ENCODE results near the gene HPCAL4. TPM values are rescaled to one million over a fixed set of nuclear protein-coding genes. Genes with fewer than 3 reads are reported as not detected.

The HPCAL4 gene
- total RNA-seq, 1 donor: under 0.01 TPM

- no peak for TF ChIP-seq CTCF (IDR thresholded peaks at IDR 0.05; ENCODE audit: insufficient read depth, low read length)
- no peak for DNase-seq (ENCODE audit: low read depth)
- H3K4me3 ChIP-seq (ENCODE audit: low read depth, low read length): no peak overlapping the region
These were observed 38.6 kb upstream of the HPCAL4 start for GRCh38 chr1:39729842-39730241.

DNA sequence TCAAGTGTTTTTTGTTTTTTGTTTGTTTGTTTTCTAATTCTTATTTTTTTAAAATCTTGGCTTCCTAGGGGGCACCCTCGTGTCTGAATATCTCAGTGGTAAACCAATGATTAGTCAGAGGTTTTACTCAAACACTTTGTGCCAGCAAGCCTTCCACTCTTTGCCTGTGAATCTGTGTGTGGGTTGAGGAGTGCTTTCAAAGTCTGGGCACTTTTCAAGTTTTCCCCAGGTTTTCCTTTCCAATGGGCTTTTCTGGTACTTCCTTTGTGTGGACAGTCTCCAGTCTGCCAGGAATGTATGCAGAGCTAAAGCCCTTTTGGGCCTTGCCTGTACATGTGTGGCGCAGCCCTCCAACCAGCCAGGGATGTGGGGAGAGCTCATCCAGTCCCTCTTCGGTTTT, 37.8 kb upstream of the HPCAL4 start:
- no peak for TF ChIP-seq CTCF (IDR thresholded peaks at IDR 0.05; ENCODE audit: insufficient read depth, low read length)
- peak; percentile 13 for DNase-seq (ENCODE audit: low read depth)
- H3K4me3 ChIP-seq (ENCODE audit: low read depth, low read length): no peak overlapping the region

DNA sequence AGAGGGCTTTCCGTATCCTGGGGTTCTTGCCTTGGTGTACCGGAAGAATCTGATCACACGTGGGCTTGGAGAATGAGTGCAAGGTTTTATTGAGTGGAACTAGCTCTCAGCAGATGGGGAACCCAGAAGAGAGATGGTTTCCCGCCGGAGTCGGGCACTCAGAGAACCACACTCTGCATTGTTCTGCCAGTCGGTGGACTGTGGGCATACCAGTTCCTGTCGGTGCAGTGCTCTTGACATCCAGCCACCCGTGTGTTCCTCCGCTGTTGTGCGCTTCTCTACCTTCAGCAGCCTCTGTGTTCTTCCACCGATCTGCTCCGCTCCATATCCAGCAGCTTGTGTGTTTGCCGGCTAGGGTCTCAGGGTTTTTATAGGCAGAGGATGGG, 36.7 kb upstream of the HPCAL4 start:
- TF ChIP-seq CTCF (IDR thresholded peaks at IDR 0.05; ENCODE audit: insufficient read depth, low read length): no peak
- no peak for DNase-seq (ENCODE audit: low read depth)
- H3K4me3 ChIP-seq (ENCODE audit: low read depth, low read length): no peak overlapping the region

DNA sequence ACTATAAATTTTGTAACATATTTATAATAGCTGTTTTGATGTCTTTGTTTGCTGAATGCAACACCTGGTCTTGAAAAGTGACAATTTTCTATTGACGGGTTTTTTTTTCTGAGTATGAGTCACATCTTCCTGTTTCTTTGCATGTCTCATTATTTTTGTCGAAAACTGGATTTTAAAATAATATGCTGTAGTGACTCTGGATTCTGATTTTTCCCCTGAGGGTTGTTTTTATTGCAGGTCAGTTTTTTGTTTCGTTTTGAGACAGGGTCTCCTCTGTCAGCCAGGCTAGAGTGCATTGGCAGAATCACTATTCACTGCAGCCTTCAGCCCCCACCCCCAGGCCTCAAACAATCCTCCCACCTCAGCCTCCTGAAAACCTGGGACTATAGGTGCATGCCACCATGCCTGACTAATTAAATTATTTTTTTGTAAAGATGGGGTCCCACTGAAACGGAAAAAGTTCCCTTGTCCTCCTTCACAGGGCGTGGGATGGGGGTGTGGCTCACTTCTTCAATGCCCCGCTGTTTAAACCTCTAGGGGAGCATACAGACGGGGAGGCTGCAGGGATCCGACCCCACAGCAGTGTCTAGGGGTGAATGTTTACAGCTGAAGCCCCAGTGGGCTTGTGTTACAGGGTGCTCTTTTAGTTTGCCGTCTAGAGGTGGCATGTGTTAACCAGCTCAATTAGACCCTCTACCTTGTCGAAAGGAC, 36.1 kb upstream of the HPCAL4 start:
- TF ChIP-seq CTCF (IDR thresholded peaks at IDR 0.05; ENCODE audit: insufficient read depth, low read length): no peak
- no peak overlapping the region for H3K4me3 ChIP-seq (ENCODE audit: low read depth, low read length)
- no peak for DNase-seq (ENCODE audit: low read depth)

DNA sequence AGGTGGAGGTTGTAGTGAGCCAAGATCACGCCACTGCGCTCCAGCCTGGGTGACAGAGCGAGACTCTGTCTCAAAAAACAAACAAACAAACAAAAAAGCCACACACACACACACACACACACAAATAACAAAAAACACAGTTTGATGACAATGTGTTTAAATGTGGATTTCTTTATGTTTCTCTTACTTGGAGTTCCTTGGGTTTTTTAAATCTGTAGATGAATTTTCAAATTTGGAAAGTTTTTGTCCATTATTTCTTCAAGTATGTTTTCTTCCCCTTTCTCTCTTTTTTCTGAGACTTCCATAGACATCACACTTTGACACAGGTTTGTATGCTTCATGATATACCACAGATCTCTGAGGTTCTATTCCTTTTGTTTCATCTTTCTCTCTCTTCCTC, 35.4 kb upstream of the HPCAL4 start:
- H3K4me3 ChIP-seq (ENCODE audit: low read depth, low read length): no peak overlapping the region
- DNase-seq (ENCODE audit: low read depth): no peak
- TF ChIP-seq CTCF (IDR thresholded peaks at IDR 0.05; ENCODE audit: insufficient read depth, low read length): no peak

- no peak overlapping the region for H3K4me3 ChIP-seq (ENCODE audit: low read depth, low read length)
- no peak for TF ChIP-seq CTCF (IDR thresholded peaks at IDR 0.05; ENCODE audit: insufficient read depth, low read length)
- DNase-seq (ENCODE audit: low read depth): no peak
These were observed 31.3 kb upstream of the HPCAL4 start for GRCh38 chr1:39722495-39722894.

GRCh38 chr1:39721664-39722063, 30.4 kb upstream of the HPCAL4 start:
- no peak overlapping the region for H3K4me3 ChIP-seq (ENCODE audit: low read depth, low read length)
- TF ChIP-seq CTCF (IDR thresholded peaks at IDR 0.05; ENCODE audit: insufficient read depth, low read length): no peak

More at GRCh38 chr1:39721664-39722063, 30.4 kb upstream of the HPCAL4 start:
- DNase-seq (ENCODE audit: low read depth): no peak

Data from fibroblast of the aortic adventitia (primary cell).